Astrocyte (in vitro differentiated cells and primary cell): ENCODE results near the gene NR1D1.

Source experiments
- CTCF ChIP-seq: IDR thresholded peaks from 2 replicates; pipeline ENCODE4 v1.5.1; 2011; ENCODE audit warnings: low read depth, mild to moderate bottlenecking, inconsistent platforms, low read length, moderate library complexity; ENCODE audit not compliant: insufficient read depth
- EZH2 ChIP-seq: IDR thresholded peaks from 2 replicates; pipeline ENCODE4 v1.6.1; 2012; ENCODE audit warnings: mild to moderate bottlenecking, low read length, inconsistent platforms; ENCODE audit not compliant: insufficient read depth

GRCh38 chr17:40091691-40092397 is 8.5 kb downstream of the NR1D1 start:
- TF ChIP-seq CTCF, result no peak
- no peak for TF ChIP-seq EZH2
